Retinal pigment epithelial cell (primary cell): ENCODE results near the gene SLC25A51.
A peak's percentile ranks its signal among the peaks of the same experiment; 100 is the strongest.

ENCODE experiments used
- DNase-seq: peaks from one replicate; pipeline ENCODE4 v3.0.0-alpha.2; 2010; ENCODE audit warnings: low read depth
- H3K4me3 ChIP-seq: 2 replicates; pipeline ENCODE4 v1.5.1; 2011; ENCODE audit warnings: mild to moderate bottlenecking, low read length, control low read depth, moderate library complexity
- TF ChIP-seq, protein P1 (sequence below): conservative IDR thresholded peaks from 2 replicates; pipeline ENCODE4 v1.5.1; 2011; ENCODE audit warnings: low read depth, low read length, control low read depth, inconsistent platforms

The SLC25A51 gene

DNA sequence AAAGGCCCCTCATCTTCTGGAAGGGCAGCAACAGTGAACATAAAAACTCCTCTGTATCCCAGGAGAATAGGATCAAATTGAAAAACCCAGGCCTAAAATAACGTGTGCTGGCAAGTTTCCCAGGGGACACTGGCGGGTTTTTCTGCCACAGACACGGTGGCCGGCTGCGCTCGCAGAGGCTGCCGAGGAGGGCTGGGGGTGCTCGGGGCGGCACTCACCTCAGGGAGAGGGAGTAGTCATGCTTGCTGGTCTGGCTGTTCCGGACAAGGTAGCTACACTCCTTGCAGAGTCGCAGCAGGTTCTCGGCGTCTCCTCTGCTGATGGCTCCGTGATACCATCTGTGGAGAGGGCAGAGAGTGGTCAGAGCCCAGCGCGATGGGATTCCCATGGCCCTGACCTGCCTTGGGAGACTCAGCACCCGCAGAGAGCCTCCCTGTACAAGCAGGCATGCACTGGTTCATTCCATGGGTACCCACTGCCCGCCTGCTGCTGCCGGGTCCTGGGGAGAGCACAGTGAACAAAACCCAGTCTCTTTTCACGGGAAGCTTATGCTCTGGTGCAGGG is 44.6 kb upstream of the SLC25A51 start:
- H3K4me3 ChIP-seq, result no peak overlapping the region
- TF ChIP-seq, protein P1, sequence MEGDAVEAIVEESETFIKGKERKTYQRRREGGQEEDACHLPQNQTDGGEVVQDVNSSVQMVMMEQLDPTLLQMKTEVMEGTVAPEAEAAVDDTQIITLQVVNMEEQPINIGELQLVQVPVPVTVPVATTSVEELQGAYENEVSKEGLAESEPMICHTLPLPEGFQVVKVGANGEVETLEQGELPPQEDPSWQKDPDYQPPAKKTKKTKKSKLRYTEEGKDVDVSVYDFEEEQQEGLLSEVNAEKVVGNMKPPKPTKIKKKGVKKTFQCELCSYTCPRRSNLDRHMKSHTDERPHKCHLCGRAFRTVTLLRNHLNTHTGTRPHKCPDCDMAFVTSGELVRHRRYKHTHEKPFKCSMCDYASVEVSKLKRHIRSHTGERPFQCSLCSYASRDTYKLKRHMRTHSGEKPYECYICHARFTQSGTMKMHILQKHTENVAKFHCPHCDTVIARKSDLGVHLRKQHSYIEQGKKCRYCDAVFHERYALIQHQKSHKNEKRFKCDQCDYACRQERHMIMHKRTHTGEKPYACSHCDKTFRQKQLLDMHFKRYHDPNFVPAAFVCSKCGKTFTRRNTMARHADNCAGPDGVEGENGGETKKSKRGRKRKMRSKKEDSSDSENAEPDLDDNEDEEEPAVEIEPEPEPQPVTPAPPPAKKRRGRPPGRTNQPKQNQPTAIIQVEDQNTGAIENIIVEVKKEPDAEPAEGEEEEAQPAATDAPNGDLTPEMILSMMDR, result no peak
- no peak for DNase-seq

DNA sequence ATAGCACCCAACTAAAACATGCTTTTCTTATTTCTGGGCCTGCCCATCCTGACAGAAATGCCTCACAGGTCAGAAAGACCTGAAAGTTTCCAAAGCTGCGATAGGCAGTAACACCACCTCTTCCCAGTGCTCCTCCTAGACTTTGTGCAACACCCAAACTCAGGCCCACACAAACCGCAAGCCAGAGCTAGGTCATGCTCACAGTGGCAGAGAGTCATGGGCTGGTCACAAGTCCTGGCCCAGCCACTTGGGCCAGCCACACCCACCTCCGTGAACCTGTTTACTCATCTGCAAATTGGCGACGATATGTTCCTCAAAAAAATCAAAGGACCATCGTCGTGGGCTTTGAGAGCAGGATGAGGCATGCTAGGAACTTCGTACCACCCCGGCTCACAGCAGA is 44.0 kb upstream of the SLC25A51 start:
- peak; percentile 64 for DNase-seq
- H3K4me3 ChIP-seq, result no peak overlapping the region
- TF ChIP-seq, protein P1, result no peak

DNA sequence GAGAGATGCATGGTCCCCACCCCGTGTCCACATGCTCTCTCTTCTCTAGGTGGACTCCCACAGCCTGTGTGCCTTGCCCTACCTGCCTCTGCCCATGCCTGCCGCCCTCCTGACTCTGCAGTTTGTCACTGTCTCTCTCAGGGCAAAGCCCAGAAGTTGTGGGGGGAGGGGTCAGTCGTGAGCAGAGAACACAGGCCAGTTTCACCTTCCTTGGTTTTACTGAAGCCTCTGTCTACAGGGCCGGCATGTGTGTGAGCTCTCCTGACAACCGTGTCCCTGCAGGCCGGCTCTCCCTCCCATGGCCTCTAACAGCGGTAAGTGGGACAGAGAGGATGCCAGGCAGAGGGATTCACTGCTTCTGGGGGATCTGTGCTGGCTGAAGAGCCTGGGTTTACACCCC is 43.5 kb upstream of the SLC25A51 start:
- no peak for DNase-seq
- no peak overlapping the region for H3K4me3 ChIP-seq
- TF ChIP-seq, protein P1, result no peak

DNA sequence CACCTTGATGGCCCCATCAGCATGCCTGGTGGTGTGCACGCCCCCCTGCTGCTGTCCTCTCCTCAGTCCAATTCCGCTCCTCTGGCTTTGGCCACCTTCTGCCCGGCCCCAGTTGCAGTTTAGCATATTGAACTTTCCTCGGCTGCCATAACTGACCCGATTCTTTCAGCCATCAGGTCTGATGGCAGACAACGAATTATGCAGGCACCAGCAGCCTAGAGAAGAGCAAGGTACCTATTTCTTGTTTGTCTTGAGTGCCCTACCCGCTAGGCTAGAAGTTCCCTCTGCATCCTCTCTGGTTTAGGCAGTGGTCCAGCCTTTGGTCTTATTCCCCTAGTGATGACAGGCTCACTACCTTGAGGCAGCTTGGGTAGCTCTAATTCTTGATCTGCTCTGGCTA is 43.0 kb upstream of the SLC25A51 start:
- H3K4me3 ChIP-seq, result no peak overlapping the region
- TF ChIP-seq, protein P1, result no peak
- no peak for DNase-seq

DNA sequence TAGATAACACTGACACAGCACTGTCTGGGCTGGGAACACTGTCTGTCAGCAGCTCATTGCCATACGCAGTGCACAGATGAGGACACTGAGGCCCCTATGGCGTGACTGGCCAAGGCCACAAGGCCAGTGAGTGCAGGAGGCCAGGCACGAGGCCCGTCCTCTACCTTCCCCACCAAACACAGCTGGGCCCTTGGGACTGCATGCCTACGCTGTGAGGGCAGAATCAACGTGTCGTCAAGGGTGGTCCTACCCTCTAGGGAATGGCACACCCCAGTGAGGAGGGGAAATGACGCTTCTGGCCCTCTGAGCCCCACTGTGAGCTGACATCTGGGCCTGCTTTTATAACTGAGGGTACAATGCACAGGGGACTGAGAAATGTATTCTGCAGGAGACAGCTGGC is 42.1 kb upstream of the SLC25A51 start:
- no peak overlapping the region for H3K4me3 ChIP-seq
- TF ChIP-seq, protein P1, result no peak
- no peak for DNase-seq

DNA sequence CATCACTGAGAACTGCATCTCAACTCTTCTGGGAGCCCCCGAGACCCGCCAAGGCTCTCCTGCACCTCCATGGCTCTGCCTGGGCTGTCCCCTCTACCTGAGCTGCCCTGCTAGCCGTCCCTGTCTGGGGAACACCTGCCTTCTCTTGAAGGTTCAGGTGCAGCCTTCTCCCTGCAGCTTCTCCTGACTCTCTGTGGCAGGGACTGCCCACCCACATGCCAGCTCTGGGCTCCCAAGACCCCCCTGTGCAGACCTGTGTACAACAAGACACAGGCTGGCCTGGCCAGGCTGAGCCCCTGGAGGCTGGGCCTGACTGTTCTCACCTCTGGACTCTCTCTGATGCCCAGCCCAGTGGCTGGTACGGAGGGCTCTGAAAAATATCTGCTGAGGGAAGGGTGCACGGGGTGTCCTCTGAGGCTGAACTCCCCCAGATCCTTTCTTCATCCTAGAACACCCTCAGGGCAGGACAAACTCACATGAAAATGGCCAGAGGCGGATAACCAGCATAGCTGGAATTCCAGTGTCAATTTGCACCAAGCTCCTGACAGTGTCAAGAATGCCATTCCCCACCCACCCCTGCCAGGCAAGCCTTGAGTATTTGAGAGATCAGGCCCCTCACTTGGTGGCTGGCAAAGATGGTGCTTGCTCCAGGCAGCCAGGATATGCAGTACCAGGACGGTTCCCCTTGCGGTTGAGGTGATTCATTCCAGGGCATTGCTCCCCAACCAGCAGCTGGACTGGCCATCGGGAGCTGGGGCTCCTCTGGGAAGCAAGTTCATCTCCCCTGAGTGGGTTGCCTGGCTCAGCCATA is 40.9 kb upstream of the SLC25A51 start:
- TF ChIP-seq, protein P1, result no peak
- no peak overlapping the region for H3K4me3 ChIP-seq
- peak; percentile 98 for DNase-seq

DNA sequence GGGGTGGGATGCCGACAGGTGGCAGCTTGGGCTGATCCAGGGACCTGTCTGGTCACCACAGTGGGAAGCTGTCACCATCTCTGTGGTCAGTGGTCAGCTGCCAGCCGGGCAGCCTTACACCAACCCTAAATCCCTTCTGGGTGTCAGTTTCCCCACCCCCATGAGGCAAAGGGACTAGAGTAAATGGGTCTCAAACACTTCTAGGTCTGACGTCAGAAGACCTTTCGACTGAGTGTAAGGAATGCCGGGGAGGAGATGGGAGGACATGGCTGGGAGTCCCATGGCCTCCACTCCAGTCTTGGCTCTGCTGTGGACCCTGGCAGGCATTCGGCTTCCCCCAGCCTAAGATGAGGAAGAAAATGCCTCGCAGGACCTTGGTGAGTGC is 40.3 kb upstream of the SLC25A51 start:
- DNase-seq, result no peak
- no peak overlapping the region for H3K4me3 ChIP-seq
- TF ChIP-seq, protein P1, result no peak
